Tibial nerve (tissue), 3 donors: Measurements from ENCODE around the gene PARD6B.

Experiments
- CTCF ChIP-seq, 5 experiments: fragments of 200-600 bp in 3 of 5; fragments of 450-650 bp in 2 of 5; sonication (generic) in 3 of 5; IDR thresholded peaks; one replicate each; pipeline ENCODE4 v1.5.1; 2016 to 2019; ENCODE audit warnings: antibody characterized with exemption in 5 of 5, mild to moderate bottlenecking in 3 of 5, moderate library complexity in 2 of 5
- POLR2A ChIP-seq, 2 donors: fragments of 450-650 bp; IDR thresholded peaks; one replicate each; pipeline ENCODE4 v1.6.1; 2017; ENCODE audit warnings: antibody characterized with exemption in 2 of 2, mild to moderate bottlenecking in 2 of 2, moderate library complexity in 2 of 2

GRCh38 chr20:50758992-50759391 is 27.6 kb downstream of the PARD6B start:
- TF ChIP-seq CTCF (IDR thresholded peaks at IDR 0.05), result no peak
- no peak for TF ChIP-seq POLR2A (IDR thresholded peaks at IDR 0.05)
